ENCODE data around the gene RCL1. TPM values are rescaled to one million over a fixed set of nuclear protein-coding genes. Genes with fewer than 3 reads are reported as not detected.

The RCL1 gene
- total and polyA plus RNA-seq, 2 of the 13 experiments (the other 11 are each of a cell fraction or from before 2014, with no cell fraction given), result 22.3 to 31.6 TPM

DNA sequence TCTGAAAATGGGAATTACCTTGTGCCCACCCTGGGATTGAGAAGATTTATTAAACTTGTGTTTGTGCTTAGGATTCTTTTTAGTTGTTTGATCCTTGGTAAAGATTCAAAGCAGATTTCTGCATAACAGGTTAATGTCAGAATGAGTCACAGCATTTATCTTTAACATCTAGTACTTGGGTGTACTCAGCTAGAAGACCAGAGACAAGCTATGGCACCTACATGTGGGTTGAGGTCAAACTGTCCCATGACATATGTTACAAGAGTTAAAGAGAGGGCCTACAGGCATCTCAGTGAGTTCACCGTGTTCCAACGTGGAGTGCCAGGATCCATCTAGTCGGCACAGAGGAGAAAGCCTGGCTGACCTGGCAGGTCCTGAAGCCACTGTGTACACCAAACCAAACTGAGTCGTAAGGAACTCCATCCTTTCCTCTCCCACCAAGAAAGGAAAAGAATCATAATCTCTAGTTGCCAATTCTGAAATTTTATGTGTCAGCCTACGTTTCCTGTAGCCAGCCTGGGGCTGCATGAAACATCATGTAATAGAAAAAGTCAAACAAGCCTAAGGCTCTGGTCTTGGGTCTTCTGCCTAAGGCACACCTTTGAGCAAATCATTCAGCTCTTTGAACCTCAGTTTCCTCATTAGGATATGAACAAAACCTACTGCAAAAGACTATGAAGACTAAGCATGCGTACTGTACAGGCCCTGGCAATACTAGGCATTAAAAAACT, 73.7 kb downstream of the RCL1 start:
- ATAC-seq (no peak), FAIRE-seq (no peak), DNase-seq (ENCODE audit: low spot score) (no peak)
- 94% methylated on average over 6 of the region's 6 CpGs for WGBS (ENCODE audit: low lambda C conversion rate)
- no peaks in the 10 kb centered on the region for H3K79me2 ChIP-seq (ENCODE audit: insufficient read depth, low read length)
- no peaks in the 10 kb centered on the region for H3K27me3 ChIP-seq (ENCODE audit: control insufficient read depth in 1 of 2, insufficient read depth in 2 of 2, low read length in 2 of 2)
- ChIA-PET CTCF (ENCODE audit: low intra/inter-chr PET ratio, low total read pairs) (no interaction called here), POLR2A (no interaction called here)
- H4K20me1 ChIP-seq (ENCODE audit: insufficient read depth, low read length), result no peaks in the 10 kb centered on the region
- no peak overlapping the region for H3K9ac ChIP-seq (ENCODE audit: insufficient read depth, low read depth, low read length)
- no peak overlapping the region for H3K27ac ChIP-seq (ENCODE audit: extremely low read length, insufficient read depth, low read length)
- TF ChIP-seq KMT2A (CRISPR knock-in tag; IDR thresholded peaks at IDR 0.05) (no peak), ZNF780A (CRISPR knock-in tag; IDR thresholded peaks at IDR 0.05) (no peak), ZNF766 (CRISPR knock-in tag; IDR thresholded peaks at IDR 0.05; ENCODE audit: borderline replicate concordance) (no peak), SCMH1 (CRISPR knock-in tag; IDR thresholded peaks at IDR 0.05; ENCODE audit: borderline replicate concordance) (no peak), MAFG (CRISPR knock-in tag; IDR thresholded peaks at IDR 0.05) (no peak), ZNF775 (CRISPR knock-in tag; IDR thresholded peaks at IDR 0.05; ENCODE audit: borderline replicate concordance) (no peak), ZNF264 (CRISPR knock-in tag; IDR thresholded peaks at IDR 0.05) (no peak), ZNF513 (CRISPR knock-in tag; conservative IDR thresholded peaks at IDR 0.05) (no peak), ZNF468 (CRISPR knock-in tag; IDR thresholded peaks at IDR 0.05) (no peak), ZBTB21 (CRISPR knock-in tag; IDR thresholded peaks at IDR 0.05) (no peak), ZNF607 (CRISPR knock-in tag; IDR thresholded peaks at IDR 0.05; ENCODE audit: borderline replicate concordance) (no peak)
- TF ChIP-seq, protein P1, sequence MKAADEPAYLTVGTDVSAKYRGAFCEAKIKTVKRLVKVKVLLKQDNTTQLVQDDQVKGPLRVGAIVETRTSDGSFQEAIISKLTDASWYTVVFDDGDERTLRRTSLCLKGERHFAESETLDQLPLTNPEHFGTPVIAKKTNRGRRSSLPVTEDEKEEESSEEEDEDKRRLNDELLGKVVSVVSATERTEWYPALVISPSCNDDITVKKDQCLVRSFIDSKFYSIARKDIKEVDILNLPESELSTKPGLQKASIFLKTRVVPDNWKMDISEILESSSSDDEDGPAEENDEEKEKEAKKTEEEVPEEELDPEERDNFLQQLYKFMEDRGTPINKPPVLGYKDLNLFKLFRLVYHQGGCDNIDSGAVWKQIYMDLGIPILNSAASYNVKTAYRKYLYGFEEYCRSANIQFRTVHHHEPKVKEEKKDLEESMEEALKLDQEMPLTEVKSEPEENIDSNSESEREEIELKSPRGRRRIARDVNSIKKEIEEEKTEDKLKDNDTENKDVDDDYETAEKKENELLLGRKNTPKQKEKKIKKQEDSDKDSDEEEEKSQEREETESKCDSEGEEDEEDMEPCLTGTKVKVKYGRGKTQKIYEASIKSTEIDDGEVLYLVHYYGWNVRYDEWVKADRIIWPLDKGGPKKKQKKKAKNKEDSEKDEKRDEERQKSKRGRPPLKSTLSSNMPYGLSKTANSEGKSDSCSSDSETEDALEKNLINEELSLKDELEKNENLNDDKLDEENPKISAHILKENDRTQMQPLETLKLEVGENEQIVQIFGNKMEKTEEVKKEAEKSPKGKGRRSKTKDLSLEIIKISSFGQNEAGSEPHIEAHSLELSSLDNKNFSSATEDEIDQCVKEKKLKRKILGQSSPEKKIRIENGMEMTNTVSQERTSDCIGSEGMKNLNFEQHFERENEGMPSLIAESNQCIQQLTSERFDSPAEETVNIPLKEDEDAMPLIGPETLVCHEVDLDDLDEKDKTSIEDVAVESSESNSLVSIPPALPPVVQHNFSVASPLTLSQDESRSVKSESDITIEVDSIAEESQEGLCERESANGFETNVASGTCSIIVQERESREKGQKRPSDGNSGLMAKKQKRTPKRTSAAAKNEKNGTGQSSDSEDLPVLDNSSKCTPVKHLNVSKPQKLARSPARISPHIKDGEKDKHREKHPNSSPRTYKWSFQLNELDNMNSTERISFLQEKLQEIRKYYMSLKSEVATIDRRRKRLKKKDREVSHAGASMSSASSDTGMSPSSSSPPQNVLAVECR (CRISPR knock-in tag; IDR thresholded peaks at IDR 0.05; ENCODE audit: borderline replicate concordance), result no peak
- TF ChIP-seq, protein P2, sequence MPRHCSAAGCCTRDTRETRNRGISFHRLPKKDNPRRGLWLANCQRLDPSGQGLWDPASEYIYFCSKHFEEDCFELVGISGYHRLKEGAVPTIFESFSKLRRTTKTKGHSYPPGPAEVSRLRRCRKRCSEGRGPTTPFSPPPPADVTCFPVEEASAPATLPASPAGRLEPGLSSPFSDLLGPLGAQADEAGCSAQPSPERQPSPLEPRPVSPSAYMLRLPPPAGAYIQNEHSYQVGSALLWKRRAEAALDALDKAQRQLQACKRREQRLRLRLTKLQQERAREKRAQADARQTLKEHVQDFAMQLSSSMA (CRISPR knock-in tag; IDR thresholded peaks at IDR 0.05), result no peak
- no peak overlapping the region for H3K4me3 ChIP-seq (replicated peaks in 1 of 3; ENCODE audit: insufficient read depth in 1 of 3, low read depth in 2 of 3, low read length in 3 of 3)
- H2AFZ ChIP-seq (ENCODE audit: low read length), result no peak overlapping the region
- BruUV-seq (replicated peaks), result no TSS peak
- 0 out of 5 replicates have a peak, but pooled peaks cover 0 to 8% of the 10 kb centered on the region in 2 experiments for H3K36me3 ChIP-seq (replicated peaks in 1 of 2; ENCODE audit: control insufficient read depth in 1 of 2, insufficient read depth in 2 of 2, low read length in 2 of 2)
- peaks cover 17% of the 10 kb centered on the region for H3K4me1 ChIP-seq (ENCODE audit: insufficient read depth, low read length)
- H3K4me2 ChIP-seq (ENCODE audit: low read depth, low read length), result no peak overlapping the region
- H3K9me3 ChIP-seq (ENCODE audit: low read length), result no peaks in the 10 kb centered on the region
- in situ Hi-C loops (cut with HindIII; ENCODE audit: extremely low pct_ligation_motif_present, low pct_unique_long_range_greater_than_20kb), result no loop called here
- intact Hi-C loops (cut with micrococcal nuclease; ENCODE audit: unreplicated experiment), result no loop called here

Measured in HepG2 (cell line).